Measurements from ENCODE around the gene SHLD2.
"Not testable (repeated sequence)": the region's sequence is repeated elsewhere in the genome, so short reads cannot be mapped to it uniquely, and the experiment has no call there.

Gene SHLD2

GRCh38 chr10:87222789-87223188, 127.8 kb downstream of the SHLD2 start:
- not testable (repeated sequence) for DNase-seq

GRCh38 chr10:87225148-87225547, 130.1 kb downstream of the SHLD2 start, which contains the start of gene NUTM2A:
NUTM2A (plus strand) TSS chr10:87225448; CDS start chr10:87225831, 383 bp downstream.
- not testable (repeated sequence) for DNase-seq

- DNase-seq, result not testable (repeated sequence)
Observed at GRCh38 chr10:87228247-87228646, 133.2 kb downstream of the SHLD2 start.

- DNase-seq, result not testable (repeated sequence)
Observed at GRCh38 chr10:87229211-87229610, 134.2 kb downstream of the SHLD2 start.

- not testable (repeated sequence) for DNase-seq
Observed at GRCh38 chr10:87234854-87235253, 139.8 kb downstream of the SHLD2 start.

- not testable (repeated sequence) for DNase-seq
Observed at GRCh38 chr10:87237244-87237643, 142.2 kb downstream of the SHLD2 start.

GRCh38 chr10:87239346-87239808, 144.4 kb downstream of the SHLD2 start:
- not testable (repeated sequence) for DNase-seq
